ENCODE measurements around the gene PALS2. TPM values are rescaled to one million over a fixed set of nuclear protein-coding genes. Genes with fewer than 3 reads are reported as not detected.
A peak's percentile ranks its signal among the peaks of the same experiment; 100 is the strongest.

The PALS2 gene
- total and polyA plus RNA-seq, 5 donors from 2014 or later, result 6.5 to 15.8 (median 14.6) TPM

GRCh38 chr7:24587853-24588252, 14.6 kb downstream of the PALS2 start:
- H3K27ac ChIP-seq (ENCODE audit: insufficient read depth, low read length, poor library complexity, severe bottlenecking), result no peak overlapping the region
- peak in 1 of 2 donors; percentile 58 for ATAC-seq (ENCODE audit: low read depth in 2 of 2)
- H3K4me3 ChIP-seq (ENCODE audit: low read depth, low read length), result no peak overlapping the region

GRCh38 chr7:24591152-24591551, 17.9 kb downstream of the PALS2 start:
- no peak for ATAC-seq (ENCODE audit: low read depth in 2 of 2)
- no peak overlapping the region for H3K4me3 Mint-ChIP-seq
- no peaks in the 10 kb centered on the region for H3K9me3 Mint-ChIP-seq
- Histone ChIP-seq H3K27ac (ENCODE audit: insufficient read depth, low read length, poor library complexity, severe bottlenecking) (no peak overlapping the region), H3K4me3 (ENCODE audit: low read depth, low read length) (no peak overlapping the region), H3K9me3 (ENCODE audit: control insufficient read depth in 2 of 2, low read length in 2 of 2) (no peaks in the 10 kb centered on the region), H3K4me1 (ENCODE audit: control insufficient read depth, insufficient read depth, low read length, poor library complexity, severe bottlenecking) (peaks cover 2% of the 10 kb centered on the region), H3K27me3 (ENCODE audit: control insufficient read depth, insufficient read depth, low read length) (no peaks in the 10 kb centered on the region), H3K36me3 (ENCODE audit: control insufficient read depth, insufficient read depth, low read length) (no peaks in the 10 kb centered on the region)
- H3K4me1 Mint-ChIP-seq, result peaks cover 5 to 24% (median 6%) of the 10 kb centered on the region in 4 donors
- H3K27ac Mint-ChIP-seq, result no peak overlapping the region
- no peaks in the 10 kb centered on the region for H3K36me3 Mint-ChIP-seq
- no peaks in the 10 kb centered on the region for H3K27me3 Mint-ChIP-seq
- DNase-seq, result no peak

More at GRCh38 chr7:24587853-24588252, 14.6 kb downstream of the PALS2 start:
- Histone ChIP-seq H3K36me3 (ENCODE audit: control insufficient read depth, insufficient read depth, low read length) (no peaks in the 10 kb centered on the region), H3K9me3 (ENCODE audit: control insufficient read depth in 2 of 2, low read length in 2 of 2) (no peaks in the 10 kb centered on the region), H3K4me1 (ENCODE audit: control insufficient read depth, insufficient read depth, low read length, poor library complexity, severe bottlenecking) (no peaks in the 10 kb centered on the region), H3K27me3 (ENCODE audit: control insufficient read depth, insufficient read depth, low read length) (no peaks in the 10 kb centered on the region)
- no peaks in the 10 kb centered on the region for H3K9me3 Mint-ChIP-seq
- DNase-seq, result peak; percentile 32 to 66 (median 59)
- no peaks in the 10 kb centered on the region for H3K27me3 Mint-ChIP-seq
- H3K36me3 Mint-ChIP-seq, result no peaks in the 10 kb centered on the region
- no peak overlapping the region for H3K27ac Mint-ChIP-seq
- no peak overlapping the region for H3K4me3 Mint-ChIP-seq
- H3K4me1 Mint-ChIP-seq, result peaks cover 5 to 24% (median 7%) of the 10 kb centered on the region in 4 donors

DNA sequence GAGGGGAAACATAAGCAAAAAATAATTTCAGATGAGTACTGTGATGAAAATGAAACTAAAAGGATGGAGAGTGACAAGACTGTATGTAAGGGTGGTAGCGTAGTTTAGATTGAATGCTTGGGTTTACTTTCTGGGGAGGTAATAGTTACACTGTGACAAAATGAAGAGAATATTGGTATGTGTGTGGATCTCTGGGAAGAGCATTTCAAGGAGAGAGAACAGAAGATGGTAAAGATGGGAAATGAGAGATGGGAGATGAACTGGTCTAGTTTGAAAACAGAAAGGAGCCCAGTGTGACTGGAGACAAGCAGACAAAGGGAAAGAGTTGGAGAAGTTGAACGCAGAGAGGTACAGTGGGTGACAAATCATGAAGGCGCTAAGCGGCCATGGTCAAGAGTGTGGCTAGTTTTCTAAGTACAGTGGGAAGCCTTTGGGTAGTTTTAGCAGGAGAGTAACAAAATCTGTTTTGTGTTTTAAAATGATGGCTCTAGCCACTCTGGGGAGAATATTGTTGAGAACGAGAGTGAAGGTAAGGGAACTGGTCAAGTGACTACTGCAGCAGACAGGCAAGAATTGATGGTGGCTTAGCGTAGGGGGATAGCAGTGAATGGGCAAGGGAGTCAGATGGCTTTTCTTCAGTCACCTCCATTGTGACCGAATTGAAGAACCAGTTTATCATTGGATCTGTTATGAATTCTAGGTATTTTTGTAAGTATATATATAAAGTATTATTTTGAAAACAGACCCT, 22.6 kb downstream of the PALS2 start:
- Mint-ChIP-seq H3K27ac (no peak overlapping the region), H3K4me1 (peaks cover 0 to 11% (median 3%) of the 10 kb centered on the region in 4 donors), H3K27me3 (no peaks in the 10 kb centered on the region), H3K4me3 (no peak overlapping the region), H3K9me3 (no peaks in the 10 kb centered on the region), H3K36me3 (no peaks in the 10 kb centered on the region)
- peaks cover 11% of the 10 kb centered on the region for H3K4me1 ChIP-seq (ENCODE audit: control insufficient read depth, insufficient read depth, low read length, poor library complexity, severe bottlenecking)
- no peaks in the 10 kb centered on the region for H3K27me3 ChIP-seq (ENCODE audit: control insufficient read depth, insufficient read depth, low read length)
- no peaks in the 10 kb centered on the region for H3K9me3 ChIP-seq (ENCODE audit: control insufficient read depth in 2 of 2, low read length in 2 of 2)
- DNase-seq (peak in 2 of 3 donors; percentile 21 to 55), ATAC-seq (ENCODE audit: low read depth in 2 of 2) (peak; percentile 63 to 71)
- no peaks in the 10 kb centered on the region for H3K36me3 ChIP-seq (ENCODE audit: control insufficient read depth, insufficient read depth, low read length)
- H3K27ac ChIP-seq (ENCODE audit: insufficient read depth, low read length, poor library complexity, severe bottlenecking), result peak overlapping the region; percentile 36
- H3K4me3 ChIP-seq (ENCODE audit: low read depth, low read length), result peak overlapping the region; percentile 88

- Mint-ChIP-seq H3K4me3 (no peak overlapping the region), H3K4me1 (peaks cover 0 to 12% (median 5%) of the 10 kb centered on the region in 4 donors), H3K27me3 (no peaks in the 10 kb centered on the region), H3K27ac (no peak overlapping the region), H3K9me3 (peaks cover 0 to 2% (median 0%) of the 10 kb centered on the region in 7 donors), H3K36me3 (no peaks in the 10 kb centered on the region)
- H3K27me3 ChIP-seq (ENCODE audit: control insufficient read depth, insufficient read depth, low read length), result no peaks in the 10 kb centered on the region
- no peak overlapping the region for H3K27ac ChIP-seq (ENCODE audit: insufficient read depth, low read length, poor library complexity, severe bottlenecking)
- H3K36me3 ChIP-seq (ENCODE audit: control insufficient read depth, insufficient read depth, low read length), result no peaks in the 10 kb centered on the region
- no peaks in the 10 kb centered on the region for H3K9me3 ChIP-seq (ENCODE audit: control insufficient read depth in 2 of 2, low read length in 2 of 2)
- DNase-seq, result no peak
- peaks cover 11% of the 10 kb centered on the region for H3K4me1 ChIP-seq (ENCODE audit: control insufficient read depth, insufficient read depth, low read length, poor library complexity, severe bottlenecking)
- H3K4me3 ChIP-seq (ENCODE audit: low read depth, low read length), result peak overlapping the region; percentile 49
- no peak for ATAC-seq (ENCODE audit: low read depth in 2 of 2)
These were observed 23.8 kb downstream of the PALS2 start for GRCh38 chr7:24597014-24597413.

DNA sequence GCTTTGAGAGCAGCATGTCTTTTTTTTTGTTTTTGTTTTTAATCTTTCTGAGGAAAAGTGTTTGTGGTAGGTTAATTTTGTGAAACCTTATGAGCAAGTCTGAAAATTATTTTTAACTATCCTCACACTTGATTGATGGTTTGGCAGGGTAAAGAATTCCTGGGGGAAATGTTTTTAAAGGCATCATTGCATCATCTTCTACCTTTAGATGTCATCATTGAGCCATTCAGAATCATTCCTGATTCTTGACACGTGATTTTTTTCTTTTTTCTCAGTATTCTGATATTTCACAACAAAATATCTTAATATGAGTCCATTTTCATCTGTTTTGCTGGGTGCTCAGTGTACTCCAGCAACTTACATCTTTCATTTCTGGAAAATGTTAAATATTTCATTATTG, 28.3 kb downstream of the PALS2 start:
- H3K27me3 Mint-ChIP-seq, result no peaks in the 10 kb centered on the region
- no peak overlapping the region for H3K27ac Mint-ChIP-seq
- no peak overlapping the region for H3K4me3 Mint-ChIP-seq

GRCh38 chr7:24602860-24603456, 29.7 kb downstream of the PALS2 start:
- Histone ChIP-seq H3K9me3 (ENCODE audit: control insufficient read depth in 2 of 2, low read length in 2 of 2) (no peaks in the 10 kb centered on the region), H3K36me3 (ENCODE audit: control insufficient read depth, insufficient read depth, low read length) (no peaks in the 10 kb centered on the region), H3K27me3 (ENCODE audit: control insufficient read depth, insufficient read depth, low read length) (no peaks in the 10 kb centered on the region), H3K27ac (ENCODE audit: insufficient read depth, low read length, poor library complexity, severe bottlenecking) (no peak overlapping the region), H3K4me3 (ENCODE audit: low read depth, low read length) (no peak overlapping the region), H3K4me1 (ENCODE audit: control insufficient read depth, insufficient read depth, low read length, poor library complexity, severe bottlenecking) (no peaks in the 10 kb centered on the region)
- no peak for ATAC-seq (ENCODE audit: low read depth in 2 of 2)
- peaks cover 0 to 13% (median 1%) of the 10 kb centered on the region in 4 donors for H3K4me1 Mint-ChIP-seq
- H3K27ac Mint-ChIP-seq, result no peak overlapping the region
- H3K9me3 Mint-ChIP-seq, result peaks cover 0 to 11% (median 2%) of the 10 kb centered on the region in 7 donors
- no peaks in the 10 kb centered on the region for H3K27me3 Mint-ChIP-seq
- DNase-seq, result no peak
- H3K36me3 Mint-ChIP-seq, result peaks cover 3% of the 10 kb centered on the region
- no peak overlapping the region for H3K4me3 Mint-ChIP-seq

More for the DNA sequence above, 28.3 kb downstream of the PALS2 start:
- no peak for DNase-seq
- H3K36me3 Mint-ChIP-seq, result peaks cover 3% of the 10 kb centered on the region
- Histone ChIP-seq H3K27ac (ENCODE audit: insufficient read depth, low read length, poor library complexity, severe bottlenecking) (no peak overlapping the region), H3K4me1 (ENCODE audit: control insufficient read depth, insufficient read depth, low read length, poor library complexity, severe bottlenecking) (peaks cover 7% of the 10 kb centered on the region), H3K9me3 (ENCODE audit: control insufficient read depth in 2 of 2, low read length in 2 of 2) (no peaks in the 10 kb centered on the region), H3K27me3 (ENCODE audit: control insufficient read depth, insufficient read depth, low read length) (no peaks in the 10 kb centered on the region), H3K4me3 (ENCODE audit: low read depth, low read length) (no peak overlapping the region), H3K36me3 (ENCODE audit: control insufficient read depth, insufficient read depth, low read length) (no peaks in the 10 kb centered on the region)
- H3K4me1 Mint-ChIP-seq, result peaks cover 0 to 7% (median 0%) of the 10 kb centered on the region in 4 donors
- ATAC-seq (ENCODE audit: low read depth in 2 of 2), result no peak
- H3K9me3 Mint-ChIP-seq, result peaks cover 0 to 11% (median 2%) of the 10 kb centered on the region in 7 donors

- Mint-ChIP-seq H3K9me3 (peaks cover 0 to 11% (median 2%) of the 10 kb centered on the region in 7 donors), H3K27ac (no peak overlapping the region), H3K4me3 (no peak overlapping the region), H3K27me3 (no peaks in the 10 kb centered on the region), H3K4me1 (peaks cover 0 to 13% (median 6%) of the 10 kb centered on the region in 4 donors), H3K36me3 (peaks cover 3% of the 10 kb centered on the region)
- H3K27me3 ChIP-seq (ENCODE audit: control insufficient read depth, insufficient read depth, low read length), result no peaks in the 10 kb centered on the region
- no peak overlapping the region for H3K4me3 ChIP-seq (ENCODE audit: low read depth, low read length)
- no peaks in the 10 kb centered on the region for H3K4me1 ChIP-seq (ENCODE audit: control insufficient read depth, insufficient read depth, low read length, poor library complexity, severe bottlenecking)
- no peaks in the 10 kb centered on the region for H3K36me3 ChIP-seq (ENCODE audit: control insufficient read depth, insufficient read depth, low read length)
- DNase-seq (no peak), ATAC-seq (ENCODE audit: low read depth in 2 of 2) (no peak)
- no peak overlapping the region for H3K27ac ChIP-seq (ENCODE audit: insufficient read depth, low read length, poor library complexity, severe bottlenecking)
- no peaks in the 10 kb centered on the region for H3K9me3 ChIP-seq (ENCODE audit: control insufficient read depth in 2 of 2, low read length in 2 of 2)
These were observed 31.4 kb downstream of the PALS2 start for GRCh38 chr7:24604630-24605029.
